Spleen (tissue), 11 donors: ENCODE data around the gene IGF2R. TPM values are rescaled to one million over a fixed set of nuclear protein-coding genes. Genes with fewer than 3 reads are reported as not detected.

Experiments used
- DNase-seq: peaks from one replicate; pipeline ENCODE4 v3.0.0-alpha.2; 2020
- H3K27ac ChIP-seq, 8 donors: fragments of 200-600 bp; sonication (generic) in 7 of 8; 1 replicate in 4 of 8; 2 replicates in 4 of 8; pipeline versions ENCODE4 v1.5.0 to v1.8.0; 2016 to 2021; ENCODE audit warnings: inconsistent platforms in 4 of 8, mild to moderate bottlenecking in 4 of 8, moderate library complexity in 1 of 8
- H3K27me3 ChIP-seq, 7 donors: fragments of 200-600 bp; sonication (generic) in 6 of 7; replicated peaks in 1 of 7; 1 replicate in 4 of 7; 2 replicates in 3 of 7; pipeline versions ENCODE4 v1.5.0 to v1.8.0; 2016 to 2021; ENCODE audit warnings: inconsistent platforms in 3 of 7, mild to moderate bottlenecking in 1 of 7
- H3K36me3 ChIP-seq, 6 donors: fragments of 200-600 bp; sonication (generic) in 5 of 6; 1 replicate in 4 of 6; 2 replicates in 2 of 6; pipeline versions ENCODE4 v1.5.0 to v1.8.0; 2016 to 2021; ENCODE audit warnings: inconsistent platforms in 2 of 6
- H3K4me1 ChIP-seq, 6 donors: fragments of 200-600 bp; sonication (generic) in 5 of 6; 1 replicate in 3 of 6; 2 replicates in 3 of 6; pipeline versions ENCODE4 v1.5.0 to v1.8.0; 2016 to 2021; ENCODE audit warnings: inconsistent platforms in 3 of 6
- H3K4me3 ChIP-seq, 8 donors: fragments of 200-600 bp; sonication (generic) in 7 of 8; 1 replicate in 4 of 8; 2 replicates in 4 of 8; pipeline versions ENCODE4 v1.5.0 to v1.8.0; 2016 to 2021; ENCODE audit warnings: inconsistent platforms in 4 of 8, mild to moderate bottlenecking in 4 of 8, moderate library complexity in 2 of 8
- H3K9me3 ChIP-seq, 8 donors: fragments of 200-600 bp; sonication (generic) in 7 of 8; 1 replicate in 4 of 8; 2 replicates in 4 of 8; pipeline versions ENCODE4 v1.5.0 to v1.8.0; 2016 to 2021; ENCODE audit warnings: inconsistent platforms in 4 of 8
- POLR2A ChIP-seq, 3 donors: fragments of 450-650 bp; IDR thresholded peaks; one replicate each; pipeline ENCODE4 v1.5.1; 2017; ENCODE audit warnings: antibody characterized with exemption in 3 of 3, mild to moderate bottlenecking in 1 of 3
- POLR2AphosphoS5 ChIP-seq, 3 donors: sonication (generic); formaldehyde crosslinking; IDR thresholded peaks; one replicate each; pipeline ENCODE4 v1.5.1; 2017; ENCODE audit warnings: antibody characterized with exemption in 3 of 3
- WGBS, 5 donors: extraction: QIAGEN DNeasy Blood & Tissue Kit in 3 of 5; methylation state at CpG; one replicate each; pipeline versions ENCODE4 v1.1.5 to v1.1.7; 2013 to 2018; 5-methylcytosine and 5-hydroxymethylcytosine counted together
- intact Hi-C: fragments of 100-400 bp; cut with DNase I; formaldehyde crosslinking; loops from one replicate; pipeline ENCODE4 v1.15.0; 2023; ENCODE audit warnings: low total_unique reads
- polyA plus RNA-seq, 3 donors: library from polyadenylated mRNA; stranded (reverse); fragments of 200-250 nt; gene quantifications; one replicate each; pipeline ENCODE4 v1.2.1, GENCODE V29; 2013
- total RNA-seq, 7 donors: library from RNA; depleted of rRNA in 3 of 7; stranded (reverse); fragments of >200 nt in 3 of 7; fragmentation: NEBNext Ultra II Directional in 4 of 7; extraction: Animal tissue kit (Norgen Biotek cat#: 25700) in 4 of 7; gene quantifications; one replicate each; pipeline versions ENCODE4 v1.1.0 to v1.2.1, GENCODE V29; 2016 to 2021
- TF ChIP-seq, protein P1 (sequence below), 11 experiments: fragments of 200-600 bp in 7 of 11; fragments of 450-650 bp in 4 of 11; sonication (generic) in 4 of 11; IDR thresholded peaks in 8 of 11; conservative IDR thresholded peaks in 3 of 11; 1 replicate in 7 of 11; 2 replicates in 4 of 11; pipeline versions ENCODE4 v1.4.0 to v1.8.0; 2016 to 2021; ENCODE audit warnings: antibody characterized with exemption in 11 of 11, inconsistent platforms in 4 of 11, mild to moderate bottlenecking in 1 of 11
- donor health status: healthy with polysubstance abuse.
- donor health status: DM: no; HTN: no; CAD: no; lungs with moderate emphysema.
- donor health status: DM: no; HTN: no; CAD: no.
- donor health status: Bipolar disorder and iron deficiency.
- donor health status: healthy.
- donor health status: DM: no; HTN: no; CAD: no.
- donor health status: DM: yes; HTN: yes; CAD: no.

The IGF2R gene
- total and polyA plus RNA-seq, 10 donors = 6.9 to 193 (median 159) TPM

DNA sequence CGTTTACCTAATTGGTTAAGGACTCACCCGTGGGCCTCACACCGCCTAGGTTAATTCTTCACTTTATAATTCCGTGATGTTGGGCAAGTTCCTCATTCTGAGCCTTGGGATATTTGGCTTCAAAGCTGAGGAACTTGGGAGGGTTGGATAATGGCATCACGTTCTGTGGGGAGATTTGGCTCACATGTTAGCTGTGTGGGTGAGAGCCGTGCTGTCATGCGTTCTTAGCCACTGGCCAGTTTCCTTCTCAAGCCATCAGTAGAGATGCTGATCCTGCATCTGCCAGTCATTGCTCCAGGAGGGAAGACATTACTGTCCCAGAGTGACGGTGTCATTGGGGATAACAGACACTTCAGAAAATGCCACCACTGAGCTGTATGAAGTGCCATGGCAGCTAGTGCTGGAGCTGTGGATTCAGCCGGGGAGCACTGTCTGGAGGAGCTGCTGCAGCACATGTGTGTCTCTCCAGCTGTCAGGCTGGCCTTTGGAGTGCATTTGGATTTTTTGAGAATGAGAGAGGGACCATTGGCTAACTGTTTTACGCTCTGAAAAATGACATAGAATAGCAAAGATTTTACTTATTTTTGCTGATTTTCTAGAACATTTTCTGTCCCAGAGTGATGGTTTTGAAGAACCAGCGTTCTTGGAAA, 16.5 kb downstream of the IGF2R start:
- Histone ChIP-seq H3K36me3 (no peaks in the 10 kb centered on the region), H3K27me3 (no peaks in the 10 kb centered on the region), H3K4me1 (peaks cover 60 to 100% (median 90%) of the 10 kb centered on the region in 6 donors), H3K4me3 (no peak overlapping the region), H3K9me3 (no peaks in the 10 kb centered on the region), H3K27ac (peak overlapping the region in 6 of 8 donors; percentile 18 to 89 (median 86))
- 71 to 84% (median 77%) methylated on average over 11 of the region's 11 CpGs for WGBS, 5 donors
- no peak for DNase-seq
- intact Hi-C loops = no loop called here
- no peak for TF ChIP-seq POLR2A (IDR thresholded peaks at IDR 0.05)
- TF ChIP-seq, protein P1, sequence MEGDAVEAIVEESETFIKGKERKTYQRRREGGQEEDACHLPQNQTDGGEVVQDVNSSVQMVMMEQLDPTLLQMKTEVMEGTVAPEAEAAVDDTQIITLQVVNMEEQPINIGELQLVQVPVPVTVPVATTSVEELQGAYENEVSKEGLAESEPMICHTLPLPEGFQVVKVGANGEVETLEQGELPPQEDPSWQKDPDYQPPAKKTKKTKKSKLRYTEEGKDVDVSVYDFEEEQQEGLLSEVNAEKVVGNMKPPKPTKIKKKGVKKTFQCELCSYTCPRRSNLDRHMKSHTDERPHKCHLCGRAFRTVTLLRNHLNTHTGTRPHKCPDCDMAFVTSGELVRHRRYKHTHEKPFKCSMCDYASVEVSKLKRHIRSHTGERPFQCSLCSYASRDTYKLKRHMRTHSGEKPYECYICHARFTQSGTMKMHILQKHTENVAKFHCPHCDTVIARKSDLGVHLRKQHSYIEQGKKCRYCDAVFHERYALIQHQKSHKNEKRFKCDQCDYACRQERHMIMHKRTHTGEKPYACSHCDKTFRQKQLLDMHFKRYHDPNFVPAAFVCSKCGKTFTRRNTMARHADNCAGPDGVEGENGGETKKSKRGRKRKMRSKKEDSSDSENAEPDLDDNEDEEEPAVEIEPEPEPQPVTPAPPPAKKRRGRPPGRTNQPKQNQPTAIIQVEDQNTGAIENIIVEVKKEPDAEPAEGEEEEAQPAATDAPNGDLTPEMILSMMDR (IDR thresholded peaks at IDR 0.05 in 8 of 11, conservative IDR thresholded peaks at IDR 0.05 in 3 of 11) = no peak
- no peak for TF ChIP-seq POLR2AphosphoS5 (IDR thresholded peaks at IDR 0.05)

DNA sequence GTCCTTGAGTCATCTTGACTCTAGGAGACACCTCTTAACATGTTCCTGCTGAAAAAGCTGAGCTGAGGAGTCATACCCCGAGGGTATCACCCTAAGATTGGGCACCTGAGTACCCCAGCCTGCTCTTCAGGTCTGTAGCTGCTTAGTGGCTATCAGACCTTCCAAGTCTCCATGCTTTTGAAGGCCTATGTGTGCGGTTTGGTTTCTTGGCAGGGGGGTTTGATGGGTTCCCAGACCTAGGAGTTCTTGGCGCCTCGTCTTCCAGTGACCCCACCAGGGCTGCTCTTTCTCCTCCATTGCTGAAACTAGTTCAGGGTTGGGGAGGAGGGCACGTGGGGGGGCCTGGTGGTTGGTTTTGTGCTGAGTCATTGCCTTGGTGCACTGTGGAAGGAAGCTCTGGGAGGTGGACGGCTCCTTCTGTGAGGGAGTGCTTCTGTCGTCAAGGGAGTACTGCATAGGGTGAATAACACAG, 20.1 kb downstream of the IGF2R start:
- intact Hi-C loops = no loop called here
- WGBS, 5 donors = 52 to 62% (median 56%) methylated on average over 7 of the region's 7 CpGs

GRCh38 chr6:159989492-159990480, 20.9 kb downstream of the IGF2R start:
- WGBS, 5 donors = 46 to 56% (median 55%) methylated on average over 10 of the region's 10 CpGs
- Histone ChIP-seq H3K36me3 (peaks cover 0 to 28% (median 12%) of the 10 kb centered on the region in 6 donors), H3K4me1 (peaks cover 18 to 93% (median 58%) of the 10 kb centered on the region in 6 donors), H3K4me3 (no peak overlapping the region), H3K27me3 (no peaks in the 10 kb centered on the region), H3K9me3 (peaks cover 0 to 4% (median under 1%) of the 10 kb centered on the region in 8 donors), H3K27ac (peak overlapping the region in 6 of 8 donors; percentile 0 to 52 (median 41))
- intact Hi-C loops = no loop called here
- no peak for DNase-seq
- TF ChIP-seq, protein P1 (IDR thresholded peaks at IDR 0.05 in 8 of 11, conservative IDR thresholded peaks at IDR 0.05 in 3 of 11) = no peak
- TF ChIP-seq POLR2A (IDR thresholded peaks at IDR 0.05) = no peak
- TF ChIP-seq POLR2AphosphoS5 (IDR thresholded peaks at IDR 0.05) = no peak

More for the DNA sequence above, 20.1 kb downstream of the IGF2R start:
- no peaks in the 10 kb centered on the region for H3K27me3 ChIP-seq
- peaks cover 24 to 97% (median 64%) of the 10 kb centered on the region in 6 donors for H3K4me1 ChIP-seq
- TF ChIP-seq POLR2A (IDR thresholded peaks at IDR 0.05) (no peak), POLR2AphosphoS5 (IDR thresholded peaks at IDR 0.05) (peak in 2 of 3 donors; percentile 17 to 24)
- TF ChIP-seq, protein P1 (IDR thresholded peaks at IDR 0.05 in 8 of 11, conservative IDR thresholded peaks at IDR 0.05 in 3 of 11) = no peak
- peak overlapping the region in 6 of 8 donors; percentile 0 to 52 (median 41) for H3K27ac ChIP-seq
- H3K4me3 ChIP-seq = no peak overlapping the region
- no peaks in the 10 kb centered on the region for H3K9me3 ChIP-seq
- H3K36me3 ChIP-seq = peaks cover 0 to 28% (median 12%) of the 10 kb centered on the region in 6 donors
- DNase-seq = peak; percentile 80
